HepG2 (cell line): Measurements from ENCODE around the gene LEMD3. TPM values are rescaled to one million over a fixed set of nuclear protein-coding genes. Genes with fewer than 3 reads are reported as not detected.
A peak's percentile ranks its signal among the peaks of the same experiment; 100 is the strongest.

Experiments
- ATAC-seq: fragments of 200-7000 bp; cut with Tn5 transposase; 3 replicates; pipeline ENCODE4 v1.9.1; 2020; ENCODE audit warnings: mild to moderate bottlenecking, moderate library complexity
- BruUV-seq: library from RNA; stranded (reverse); fragments of 400-500 nt; replicated peaks from 2 replicates; lab custom pipeline; 2021; lab: Mats Ljungman, UMichigan
- CTCF ChIA-PET: fragments of 300-600 bp; formaldehyde crosslinking; extraction: SDS; loops from one replicate; lab custom pipeline; 2021; ENCODE audit warnings: low total read pairs, inconsistent platforms, low intra/inter-chr PET ratio; lab: Yijun Ruan, JAX
- POLR2A ChIA-PET: fragments of 350-600 bp; sonication (Branson Sonifier 250); formaldehyde crosslinking; loops from one replicate; lab custom pipeline; 2020; ENCODE audit warnings: antibody characterized with exemption, inconsistent platforms; lab: Yijun Ruan, JAX
- DNase-seq: peaks from one replicate; pipeline ENCODE4 v3.0.0-alpha.2; 2015; ENCODE audit warnings: low spot score
- FAIRE-seq: peaks from 3 replicates; lab custom pipeline; 2011; peaks lifted over from hg19 to GRCh38; lab: Jason Lieb, UNC
- H2AFZ ChIP-seq: one replicate; pipeline ENCODE4 v1.6.1; 2011; ENCODE audit warnings: low read length, inconsistent platforms
- H3K27ac ChIP-seq: fragments of 300-600 bp; 3 replicates; pipeline ENCODE4 v1.8.0; 2011; ENCODE audit warnings: mixed run types, mild to moderate bottlenecking, mixed read lengths, low read length, inconsistent platforms; ENCODE audit not compliant: insufficient read depth; ENCODE audit errors: extremely low read length
- H3K27me3 ChIP-seq, 2 experiments: fragments of 200-600 bp in 1 of 2; 2 replicates in 1 of 2; 3 replicates in 1 of 2; pipeline versions ENCODE4 v1.6.0 to v1.8.0; 2011; ENCODE audit warnings: low read length in 2 of 2, mild to moderate bottlenecking in 2 of 2, moderate library complexity in 2 of 2, inconsistent platforms in 1 of 2; ENCODE audit not compliant: insufficient read depth in 2 of 2, control insufficient read depth in 1 of 2
- H3K36me3 ChIP-seq, 2 experiments: fragments of 200-600 bp in 1 of 2; replicated peaks in 1 of 2; 2 replicates in 1 of 2; 3 replicates in 1 of 2; pipeline versions ENCODE4 v1.5.1 to v1.8.0; 2011; ENCODE audit warnings: low read length in 2 of 2, inconsistent platforms in 1 of 2; ENCODE audit not compliant: insufficient read depth in 2 of 2, control insufficient read depth in 1 of 2
- H3K4me1 ChIP-seq: 2 replicates; pipeline ENCODE4 v1.5.1; 2012; ENCODE audit warnings: low read length, inconsistent platforms; ENCODE audit not compliant: insufficient read depth
- H3K4me2 ChIP-seq: 2 replicates; pipeline ENCODE4 v1.6.0; 2011; ENCODE audit warnings: low read depth, low read length, inconsistent platforms
- H3K4me3 ChIP-seq, 3 experiments: fragments of 200-600 bp in 1 of 3; sonication (generic), shearing (Covaris generic) in 1 of 3; replicated peaks in 1 of 3; 2 replicates each; pipeline ENCODE4 v1.5.1; 2011 to 2016; ENCODE audit warnings: low read length in 3 of 3, inconsistent platforms in 2 of 3, low read depth in 2 of 3, mild to moderate bottlenecking in 2 of 3, control low read depth in 1 of 3, mixed read lengths in 1 of 3; ENCODE audit not compliant: insufficient read depth in 1 of 3
- H3K79me2 ChIP-seq: one replicate; pipeline ENCODE4 v1.6.1; 2011; ENCODE audit warnings: low read length, inconsistent platforms; ENCODE audit not compliant: insufficient read depth
- H3K9ac ChIP-seq: 2 replicates; pipeline ENCODE4 v1.6.0; 2011; ENCODE audit warnings: mild to moderate bottlenecking, low read depth, low read length, inconsistent platforms; ENCODE audit not compliant: insufficient read depth
- H3K9me3 ChIP-seq: 2 replicates; pipeline ENCODE4 v1.5.1; 2012; ENCODE audit warnings: mild to moderate bottlenecking, low read length
- H4K20me1 ChIP-seq: 2 replicates; pipeline ENCODE4 v1.6.0; 2011; ENCODE audit warnings: inconsistent platforms, mild to moderate bottlenecking, low read length, moderate library complexity; ENCODE audit not compliant: insufficient read depth
- ATAD3A ChIP-seq: sonication (generic); formaldehyde crosslinking; IDR thresholded peaks from 2 replicates; pipeline ENCODE4 v1.4.0; 2020; ENCODE audit warnings: missing genetic modification reagents
- SIX1 ChIP-seq: sonication (generic); formaldehyde crosslinking; IDR thresholded peaks from 2 replicates; pipeline ENCODE4 v1.4.0; 2020; ENCODE audit warnings: missing genetic modification reagents, borderline replicate concordance
- TFAP4 ChIP-seq: sonication (generic); IDR thresholded peaks from 2 replicates; pipeline ENCODE4 v1.6.1; 2016; ENCODE audit warnings: low read depth, borderline replicate concordance
- TGIF2 ChIP-seq: IDR thresholded peaks from 2 replicates; pipeline ENCODE4 v1.6.1; 2016; ENCODE audit warnings: control low read depth, missing compliant biosample characterization
- ZNF256 ChIP-seq: sonication (generic); formaldehyde crosslinking; conservative IDR thresholded peaks from 2 replicates; pipeline ENCODE4 v1.4.0; 2020; ENCODE audit warnings: missing genetic modification reagents
- WGBS: methylation state at CpG from one replicate; pipeline ENCODE4 v1.1.6; 2017; ENCODE audit warnings: low lambda C conversion rate; 5-methylcytosine and 5-hydroxymethylcytosine counted together
- in situ Hi-C: cut with HindIII; loops from 2 replicates; pipeline ENCODE4 v1.10.0; 2017; ENCODE audit warnings: low pct_unique_long_range_greater_than_20kb; ENCODE audit not compliant: extremely low pct_ligation_motif_present
- intact Hi-C: fragments of 100-400 bp; cut with micrococcal nuclease; formaldehyde crosslinking; loops from one replicate; pipeline ENCODE4 v1.10.0; 2022; ENCODE audit not compliant: unreplicated experiment
- polyA plus RNA-seq, 8 experiments: library from polyadenylated mRNA; depleted of rRNA in 3 of 8; stranded (reverse) in 7 of 8; unstranded in 1 of 8; fragments of >200 nt; fragmentation: Illumina TruSeq in 4 of 8; extraction: Trizol in 4 of 8; gene quantifications; 2 replicates each; pipeline versions ENCODE4 v1.2.1 to v1.2.3, GENCODE V29; 2011 to 2016; ENCODE audit warnings: low read depth in 4 of 8, missing spikeins in 1 of 8, mixed read lengths in 1 of 8; ENCODE audit not compliant: insufficient read depth in 1 of 8
- total RNA-seq, 5 experiments: library from RNA; depleted of rRNA; stranded (reverse); fragments of >200 nt; fragmentation: Illumina TruSeq; extraction: Trizol; gene quantifications; 2 replicates each; pipeline ENCODE4 v1.2.3, GENCODE V29; 2016; ENCODE audit warnings: low read depth in 1 of 5

LEMD3 gene
- total and polyA plus RNA-seq, 2 of the 13 experiments (the other 11 are each of a cell fraction or from before 2014, with no cell fraction given), result 9.3 to 18.7 TPM

DNA sequence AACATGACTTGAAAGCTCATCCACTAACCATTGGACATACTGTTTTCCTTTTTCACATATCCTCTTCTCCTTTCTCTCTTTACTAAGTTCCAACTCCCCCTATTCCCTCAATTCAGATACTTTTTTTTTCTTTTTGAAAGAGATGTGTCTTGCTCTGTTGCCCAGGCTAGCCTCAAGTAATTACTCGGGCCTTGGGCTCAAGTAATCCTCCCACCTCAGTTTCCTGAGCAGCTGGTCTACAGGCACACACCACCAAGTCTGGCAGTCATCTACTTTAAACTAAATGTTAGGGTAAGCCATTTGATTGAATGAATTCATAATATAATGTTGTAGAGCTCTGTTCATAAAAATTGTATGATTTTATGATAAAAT lies 15.5 kb downstream of the LEMD3 start:
- WGBS, result 89% methylated on average over 1 of the region's 1 CpG
- Histone ChIP-seq H3K4me2 (no peak overlapping the region), H3K4me1 (peaks cover 42% of the 10 kb centered on the region), H3K9ac (no peak overlapping the region), H3K9me3 (no peaks in the 10 kb centered on the region), H3K36me3 (peaks cover 1 to 4% of the 10 kb centered on the region in 2 experiments; a peak in 2 of 5 replicates), H3K27ac (no peak overlapping the region), H3K4me3 (no peak overlapping the region), H3K27me3 (no peaks in the 10 kb centered on the region), H3K79me2 (peaks cover 39% of the 10 kb centered on the region), H2AFZ (no peak overlapping the region), H4K20me1 (peaks cover 13% of the 10 kb centered on the region)
- ChIA-PET POLR2A (interaction anchor here (1.3 kb wide), 1 partner anchor 15 kb away, joined by 3 read pairs; the partner anchor contains the start of gene LEMD3), CTCF (no interaction called here)
- in situ Hi-C loops, result no loop called here
- intact Hi-C loops, result no loop called here
- no TSS peak for BruUV-seq
- DNase-seq (no peak), ATAC-seq (no peak), FAIRE-seq (no peak)
- no peak for TF ChIP-seq ZNF256 (CRISPR knock-in tag)
- TF ChIP-seq TGIF2 (CRISPR knock-in tag), result no peak
- TF ChIP-seq TFAP4, result no peak

DNA sequence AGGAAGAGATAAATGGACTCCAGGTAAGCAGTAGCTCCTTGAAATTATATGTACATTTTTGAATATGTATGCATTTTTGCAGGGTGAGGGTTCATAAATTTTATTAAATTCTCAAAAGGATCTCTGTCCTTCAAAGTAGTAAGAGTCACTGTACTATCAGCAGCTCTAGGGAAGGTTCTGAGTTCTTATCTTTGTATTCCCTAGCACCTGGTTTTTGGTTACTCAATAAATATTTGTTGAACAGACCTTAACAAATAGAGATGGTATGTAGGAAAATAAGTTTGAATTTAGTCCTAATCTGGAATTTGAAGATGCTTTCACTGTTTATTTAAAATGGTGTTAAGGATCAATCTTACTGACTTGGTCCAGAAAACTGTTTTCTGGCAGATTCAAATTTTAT lies 18.3 kb downstream of the LEMD3 start:
- no peak for DNase-seq
- Histone ChIP-seq H3K27ac (no peak overlapping the region), H4K20me1 (peaks cover 9% of the 10 kb centered on the region), H2AFZ (no peak overlapping the region), H3K36me3 (peaks cover under 1 to 1% of the 10 kb centered on the region in 2 experiments; a peak in 2 of 5 replicates), H3K9me3 (no peaks in the 10 kb centered on the region), H3K4me2 (no peak overlapping the region), H3K4me1 (peaks cover 23% of the 10 kb centered on the region), H3K27me3 (no peaks in the 10 kb centered on the region), H3K79me2 (peaks cover 34% of the 10 kb centered on the region), H3K9ac (no peak overlapping the region), H3K4me3 (no peak overlapping the region)
- ChIA-PET CTCF (no interaction called here), POLR2A (no interaction called here)
- FAIRE-seq, result no peak
- no peak for ATAC-seq
- TF ChIP-seq SIX1 (CRISPR knock-in tag) (peak; percentile 88; the same call in 1 of the 2 replicates), ATAD3A (CRISPR knock-in tag) (no peak)
- intact Hi-C loops, result no loop called here
- in situ Hi-C loops, result no loop called here
- BruUV-seq, result no TSS peak
